Osteoblast (primary cell): ENCODE results near the gene WWOX. TPM values are rescaled to one million over a fixed set of nuclear protein-coding genes. Genes with fewer than 3 reads are reported as not detected.

ENCODE experiments used
- DNase-seq: peaks from one replicate; pipeline ENCODE4 v3.0.0; 2011; ENCODE audit warnings: low spot score, mixed read lengths; ENCODE audit not compliant: insufficient read length; ENCODE audit errors: missing footprints
- H2AFZ ChIP-seq: 2 replicates; pipeline ENCODE4 v1.6.0; 2011; ENCODE audit warnings: mild to moderate bottlenecking, low read length
- H3K27ac ChIP-seq: 2 replicates; pipeline ENCODE4 v1.5.1; 2011; ENCODE audit warnings: mild to moderate bottlenecking, low read depth, low read length, moderate library complexity
- H3K27me3 ChIP-seq: 2 replicates; pipeline ENCODE4 v1.6.0; 2012; ENCODE audit warnings: mild to moderate bottlenecking, control low read depth, inconsistent platforms, low read length, moderate library complexity; ENCODE audit not compliant: insufficient read depth
- H3K36me3 ChIP-seq: 2 replicates; pipeline ENCODE4 v1.5.1; 2011; ENCODE audit warnings: mild to moderate bottlenecking, low read length, control low read depth, moderate library complexity; ENCODE audit not compliant: insufficient read depth
- H3K4me1 ChIP-seq: 2 replicates; pipeline ENCODE4 v1.5.1; 2011; ENCODE audit warnings: mild to moderate bottlenecking, low read length, control low read depth, moderate library complexity; ENCODE audit not compliant: insufficient read depth
- H3K4me2 ChIP-seq: 2 replicates; pipeline ENCODE4 v1.6.0; 2011; ENCODE audit warnings: mild to moderate bottlenecking, low read length; ENCODE audit not compliant: insufficient read depth
- H3K4me3 ChIP-seq: fragments of 200-600 bp; sonication (generic); 3 replicates; pipeline ENCODE4 v1.5.1; 2012; ENCODE audit warnings: mild to moderate bottlenecking, low read length, inconsistent platforms; ENCODE audit not compliant: insufficient read depth
- H3K79me2 ChIP-seq: 2 replicates; pipeline ENCODE4 v1.6.0; 2012; ENCODE audit warnings: mild to moderate bottlenecking, low read length, control low read depth, inconsistent platforms; ENCODE audit not compliant: insufficient read depth
- H3K9me3 ChIP-seq: 2 replicates; pipeline ENCODE4 v1.5.1; 2011; ENCODE audit warnings: low read depth, low read length, control low read depth
- H4K20me1 ChIP-seq: 2 replicates; pipeline ENCODE4 v1.6.0; 2012; ENCODE audit warnings: mild to moderate bottlenecking, low read length, control low read depth; ENCODE audit not compliant: insufficient read depth
- CTCF ChIP-seq: IDR thresholded peaks from 2 replicates; pipeline ENCODE4 v1.5.1; 2011; ENCODE audit warnings: mild to moderate bottlenecking, low read depth, low read length, moderate library complexity; ENCODE audit errors: extremely low read depth
- total RNA-seq: library from RNA; depleted of rRNA; stranded (reverse); fragments of >200 nt; gene quantifications from 2 replicates; pipeline ENCODE4 v1.2.3, GENCODE V29; 2012

The WWOX gene
- total RNA-seq, 1 donor = 23.9 TPM

GRCh38 chr16:79122343-79122742 lies 1022.9 kb downstream of the WWOX start:
- H3K4me1 ChIP-seq = no peaks in the 10 kb centered on the region
- DNase-seq = no peak
- H3K27ac ChIP-seq = no peak overlapping the region
- H3K9me3 ChIP-seq = no peaks in the 10 kb centered on the region
- H3K36me3 ChIP-seq = no peaks in the 10 kb centered on the region
- no peak for TF ChIP-seq CTCF
- no peaks in the 10 kb centered on the region for H3K79me2 ChIP-seq
- no peaks in the 10 kb centered on the region for H4K20me1 ChIP-seq
- no peaks in the 10 kb centered on the region for H3K27me3 ChIP-seq
- no peak overlapping the region for H2AFZ ChIP-seq
- H3K4me3 ChIP-seq = no peak overlapping the region
- no peak overlapping the region for H3K4me2 ChIP-seq

GRCh38 chr16:79124016-79124756 lies 1024.7 kb downstream of the WWOX start:
- no peak overlapping the region for H2AFZ ChIP-seq
- no peak for TF ChIP-seq CTCF
- H3K4me3 ChIP-seq = no peak overlapping the region
- H3K9me3 ChIP-seq = no peaks in the 10 kb centered on the region
- H3K79me2 ChIP-seq = no peaks in the 10 kb centered on the region
- H3K4me1 ChIP-seq = no peaks in the 10 kb centered on the region
- H4K20me1 ChIP-seq = no peaks in the 10 kb centered on the region
- no peak overlapping the region for H3K4me2 ChIP-seq
- no peaks in the 10 kb centered on the region for H3K36me3 ChIP-seq
- no peak for DNase-seq
- no peak overlapping the region for H3K27ac ChIP-seq
- H3K27me3 ChIP-seq = no peaks in the 10 kb centered on the region

- Histone ChIP-seq H2AFZ (no peak overlapping the region), H3K4me1 (no peaks in the 10 kb centered on the region), H3K4me2 (no peak overlapping the region), H3K36me3 (no peaks in the 10 kb centered on the region), H3K4me3 (no peak overlapping the region), H4K20me1 (no peaks in the 10 kb centered on the region), H3K9me3 (no peaks in the 10 kb centered on the region), H3K79me2 (no peaks in the 10 kb centered on the region), H3K27me3 (no peaks in the 10 kb centered on the region), H3K27ac (no peak overlapping the region)
- DNase-seq = no peak
- no peak for TF ChIP-seq CTCF
These were observed 1028.3 kb downstream of the WWOX start for GRCh38 chr16:79127766-79128165.

GRCh38 chr16:79128706-79129105 lies 1029.3 kb downstream of the WWOX start:
- Histone ChIP-seq H2AFZ (no peak overlapping the region), H3K79me2 (no peaks in the 10 kb centered on the region), H3K27me3 (no peaks in the 10 kb centered on the region), H3K4me2 (no peak overlapping the region), H3K4me1 (no peaks in the 10 kb centered on the region), H3K36me3 (no peaks in the 10 kb centered on the region), H3K9me3 (no peaks in the 10 kb centered on the region), H3K27ac (no peak overlapping the region), H4K20me1 (no peaks in the 10 kb centered on the region), H3K4me3 (no peak overlapping the region)
- no peak for DNase-seq
- TF ChIP-seq CTCF = no peak
